Measurements from ENCODE around the gene LBX1.
"Not testable (repeated sequence)": the region's sequence is repeated elsewhere in the genome, so short reads cannot be mapped to it uniquely, and the experiment has no call there.

Gene LBX1

DNA sequence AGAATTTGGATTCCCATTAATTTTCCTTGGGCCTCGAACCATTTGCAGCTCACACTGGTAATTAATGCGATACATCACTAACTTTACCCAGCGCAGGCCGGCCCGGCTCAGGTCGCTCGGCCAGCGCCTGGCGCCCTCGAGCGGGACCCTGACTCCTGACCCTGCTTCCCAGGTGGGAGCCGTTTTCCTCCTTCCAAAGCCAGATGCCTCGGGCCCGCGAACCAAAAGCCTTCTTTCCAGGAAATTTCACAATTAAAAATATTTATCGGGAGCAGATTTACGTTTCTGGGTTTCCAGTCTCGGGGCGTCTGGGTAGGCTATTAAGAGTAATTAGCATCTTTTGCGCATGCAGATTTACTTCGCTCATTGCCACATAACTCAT lies 12.2 kb downstream of the LBX1 start:
- H3K9ac ChIP-seq (ENCODE audit: low read depth, low read length), result peak overlapping the region; percentile 1; the same call in 1 of the 2 replicates
- peaks cover 18% of the 10 kb centered on the region; the same call in 1 of the 2 replicates for H3K4me1 ChIP-seq (ENCODE audit: insufficient read depth, low read length)
- H3K36me3 ChIP-seq (ENCODE audit: insufficient read depth, low read length), result no peaks in the 10 kb centered on the region
- H3K9me3 ChIP-seq (ENCODE audit: control insufficient read depth, insufficient read depth, low read length), result no peaks in the 10 kb centered on the region

DNA sequence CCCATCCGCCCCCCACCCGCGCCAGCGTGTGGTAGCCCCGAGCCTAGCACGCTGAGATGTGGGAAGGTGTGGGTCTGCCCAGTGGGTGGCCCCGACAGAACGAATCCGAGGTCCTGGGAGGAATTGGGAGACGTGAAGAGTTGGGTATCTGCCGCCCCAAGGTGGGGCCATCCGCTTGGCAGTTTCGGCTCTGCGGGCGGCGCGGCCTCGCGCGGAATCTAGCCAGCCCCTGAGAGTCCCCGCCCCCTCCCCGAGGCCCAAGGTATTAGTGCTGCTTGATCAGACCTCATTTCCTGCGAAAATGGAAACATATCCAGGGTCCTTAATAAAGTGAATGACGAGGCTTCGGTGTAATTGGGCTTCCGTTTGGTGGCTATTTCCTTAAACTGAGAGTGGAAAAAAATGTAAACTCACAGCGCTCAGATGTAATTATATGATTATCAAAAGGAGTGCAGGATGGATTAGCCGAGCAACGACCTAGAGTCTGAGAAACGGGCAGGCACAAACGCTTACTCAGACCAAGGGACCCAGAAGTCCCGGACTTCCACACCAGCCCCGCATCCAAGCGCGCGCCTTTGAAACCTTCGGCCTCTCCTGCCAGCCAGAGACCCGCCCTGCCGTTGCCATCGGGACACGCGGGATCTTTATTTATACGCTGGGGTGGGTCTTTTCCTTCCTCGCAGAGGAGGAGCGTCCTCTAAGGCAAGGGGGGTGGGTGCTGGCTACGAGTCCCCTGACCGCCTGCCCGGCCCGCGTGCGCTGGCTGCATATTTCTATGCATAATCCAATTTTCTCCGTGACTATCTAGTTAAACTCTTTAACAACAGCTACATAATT lies 12.8 kb downstream of the LBX1 start:
- H3K36me3 ChIP-seq (ENCODE audit: insufficient read depth, low read length), result no peaks in the 10 kb centered on the region

DNA sequence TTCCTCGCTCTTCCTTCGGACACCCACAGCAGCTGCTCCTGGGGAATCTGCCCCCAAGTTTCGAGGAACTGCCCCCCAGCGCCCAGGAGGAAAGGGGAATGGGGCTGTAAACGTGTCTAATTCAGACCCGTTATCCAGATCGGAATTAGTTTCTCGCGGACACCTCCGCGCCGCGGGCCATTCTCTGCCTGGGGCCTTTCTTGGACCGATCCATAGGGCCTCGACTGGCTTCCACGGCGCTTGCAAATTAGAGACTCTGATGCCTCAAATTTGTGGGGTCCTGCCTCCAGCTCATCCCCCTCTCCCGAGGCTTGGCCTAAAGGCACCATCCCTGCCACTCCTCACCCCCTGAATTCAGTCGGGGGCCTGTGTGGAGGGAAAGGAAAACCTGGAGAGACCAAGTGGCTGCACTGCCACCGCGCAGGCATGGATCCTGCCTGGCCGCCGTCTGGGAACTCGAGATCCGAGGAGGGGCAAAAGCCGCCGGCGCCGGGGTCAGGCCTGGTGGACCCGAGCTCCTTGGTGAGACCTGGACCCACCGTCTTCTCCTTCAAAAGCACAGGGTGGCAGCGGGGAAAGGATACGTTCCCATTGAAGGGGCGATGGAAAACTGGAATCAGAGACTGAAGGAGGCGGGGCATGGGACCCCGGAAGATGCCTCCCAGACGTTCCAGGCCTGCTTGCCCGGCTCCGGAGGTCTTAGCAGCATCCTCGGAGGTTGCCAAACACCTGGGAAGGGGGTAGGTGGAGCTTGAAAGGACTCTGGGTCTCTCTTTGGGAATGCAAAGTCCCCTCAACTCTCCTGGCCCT lies 13.7 kb downstream of the LBX1 start:
- no peak overlapping the region for H3K9ac ChIP-seq (ENCODE audit: low read depth, low read length)

More for the DNA sequence above, 12.8 kb downstream of the LBX1 start:
- peaks cover 15% of the 10 kb centered on the region; the same call in 1 of the 2 replicates for H3K4me1 ChIP-seq (ENCODE audit: insufficient read depth, low read length)
- no peaks in the 10 kb centered on the region for H3K9me3 ChIP-seq (ENCODE audit: control insufficient read depth, insufficient read depth, low read length)
- peak overlapping the region; percentile 1; the same call in 1 of the 2 replicates for H3K9ac ChIP-seq (ENCODE audit: low read depth, low read length)

DNA sequence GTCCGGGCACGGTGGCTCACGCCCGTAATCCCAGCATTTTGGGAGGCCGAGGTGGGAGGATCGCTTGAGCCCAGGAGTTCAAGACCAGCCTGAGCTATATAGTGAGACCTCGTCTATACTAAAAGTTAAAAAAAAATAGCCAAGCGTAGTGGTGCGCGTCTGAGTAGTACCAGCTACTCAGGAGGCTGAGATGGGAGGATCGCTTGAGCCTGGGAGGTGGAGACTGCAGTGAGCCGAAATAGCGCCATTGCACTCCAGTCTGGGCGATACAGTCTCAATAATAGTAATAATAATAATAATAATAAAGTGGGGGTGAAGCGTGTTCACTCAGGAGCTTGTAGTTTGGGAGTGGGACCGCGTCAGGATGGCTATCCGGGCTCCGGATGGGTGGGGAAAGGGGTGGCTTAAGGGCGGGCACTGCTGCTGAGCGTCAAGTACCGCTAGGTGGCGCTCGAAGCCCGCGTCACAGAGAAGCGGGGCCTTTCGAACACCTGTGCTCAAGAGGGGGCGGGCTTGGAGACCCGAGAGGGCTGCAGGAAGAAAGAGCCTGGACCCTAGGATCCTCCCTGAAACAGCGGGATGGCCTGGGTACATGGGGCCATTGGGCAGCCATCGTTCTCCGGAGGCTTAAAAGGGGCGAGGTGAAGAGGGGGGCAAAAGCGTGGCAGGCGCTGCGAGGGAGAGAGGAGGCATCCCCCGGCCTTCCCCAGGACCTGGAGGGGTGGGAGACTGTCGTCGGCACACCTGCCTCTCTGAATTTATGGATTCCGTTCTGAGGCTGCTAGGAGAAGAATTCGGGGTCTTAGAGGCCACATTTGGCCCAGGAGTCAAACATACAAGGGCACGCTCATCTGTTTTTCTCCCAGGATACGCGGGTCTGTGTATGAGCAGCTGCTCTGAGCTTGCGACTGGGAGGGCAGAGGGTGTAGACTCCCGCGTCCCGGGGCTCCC lies 14.5 kb downstream of the LBX1 start:
- Histone ChIP-seq H3K36me3 (ENCODE audit: insufficient read depth, low read length) (no peaks in the 10 kb centered on the region), H3K9ac (ENCODE audit: low read depth, low read length) (no peak overlapping the region; the same call in 1 of the 2 replicates), H3K4me1 (ENCODE audit: insufficient read depth, low read length) (peaks cover 10% of the 10 kb centered on the region; the same call in 1 of the 2 replicates), H3K9me3 (ENCODE audit: control insufficient read depth, insufficient read depth, low read length) (no peaks in the 10 kb centered on the region)

More for the DNA sequence above, 13.7 kb downstream of the LBX1 start:
- Histone ChIP-seq H3K9me3 (ENCODE audit: control insufficient read depth, insufficient read depth, low read length) (no peaks in the 10 kb centered on the region), H3K4me1 (ENCODE audit: insufficient read depth, low read length) (peaks cover 10% of the 10 kb centered on the region; the same call in 1 of the 2 replicates), H3K36me3 (ENCODE audit: insufficient read depth, low read length) (no peaks in the 10 kb centered on the region)

DNA sequence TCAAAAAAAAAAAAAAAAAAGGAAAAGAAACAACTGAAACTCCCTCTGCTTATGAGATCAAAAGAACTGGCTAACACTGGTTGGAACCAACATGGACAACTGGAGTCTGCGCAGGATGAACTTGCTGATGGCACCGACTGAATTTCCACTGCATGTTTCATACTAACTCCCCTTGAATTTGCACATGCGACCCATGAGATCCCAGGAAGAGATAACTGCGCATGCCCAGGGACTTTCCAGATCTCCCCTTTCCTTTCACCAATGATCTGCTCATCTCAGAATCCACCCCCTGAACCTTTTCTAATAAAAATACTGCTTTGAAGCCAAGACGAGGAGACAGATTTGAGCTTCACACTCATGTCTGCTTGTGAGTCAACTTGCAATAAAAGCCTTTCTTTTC lies 20.7 kb downstream of the LBX1 start:
- H3K36me3 ChIP-seq (ENCODE audit: insufficient read depth, low read length), result no peaks in the 10 kb centered on the region
- no peaks in the 10 kb centered on the region for H3K4me1 ChIP-seq (ENCODE audit: insufficient read depth, low read length)
- no peak overlapping the region for H3K9ac ChIP-seq (ENCODE audit: low read depth, low read length)
- no peaks in the 10 kb centered on the region for H3K9me3 ChIP-seq (ENCODE audit: control insufficient read depth, insufficient read depth, low read length)

DNA sequence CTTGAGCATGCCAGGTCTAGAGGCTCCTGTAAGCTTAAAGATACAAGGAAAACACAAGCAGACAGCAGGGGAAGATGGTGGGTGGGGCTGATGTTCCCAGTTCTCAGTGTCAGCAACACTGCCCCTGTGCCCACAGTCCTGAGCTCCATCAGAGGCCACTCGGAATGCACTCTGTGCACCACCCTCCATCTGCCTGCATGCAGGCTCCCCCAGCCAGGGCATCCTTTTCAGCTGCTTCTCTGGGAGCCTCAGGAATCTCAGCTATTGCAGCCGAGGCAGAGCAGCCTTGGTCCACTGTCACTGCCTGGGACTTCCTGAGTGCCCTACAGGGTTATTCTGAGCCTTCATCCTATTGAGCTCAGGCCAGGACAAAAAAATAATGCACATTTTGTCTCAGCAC lies 22.2 kb downstream of the LBX1 start:
- Histone ChIP-seq H3K4me1 (ENCODE audit: insufficient read depth, low read length) (no peaks in the 10 kb centered on the region), H3K9ac (ENCODE audit: low read depth, low read length) (no peak overlapping the region), H3K9me3 (ENCODE audit: control insufficient read depth, insufficient read depth, low read length) (no peaks in the 10 kb centered on the region), H3K36me3 (ENCODE audit: insufficient read depth, low read length) (no peaks in the 10 kb centered on the region)

DNA sequence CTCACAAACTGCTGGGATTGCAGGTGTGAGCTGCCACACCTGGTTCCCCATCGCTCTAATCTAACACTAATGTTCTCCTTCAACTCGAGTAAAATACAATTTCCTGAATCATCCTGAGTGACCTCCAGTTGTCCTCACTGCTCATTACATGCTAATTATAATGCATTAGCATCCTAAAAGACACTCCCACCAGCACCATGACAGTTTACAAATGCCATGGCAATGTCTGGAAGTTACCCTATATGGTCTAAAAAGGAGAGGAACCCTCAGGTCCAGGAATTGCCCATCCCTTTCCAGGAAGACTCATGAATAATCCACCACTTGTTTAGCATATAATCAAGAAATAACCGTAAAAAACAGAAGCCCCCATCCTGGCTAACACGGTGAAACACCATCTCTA lies 26.6 kb downstream of the LBX1 start:
- not testable (repeated sequence) for H3K9ac ChIP-seq (ENCODE audit: low read depth, low read length); H3K9me3 ChIP-seq (ENCODE audit: control insufficient read depth, insufficient read depth, low read length); H3K4me1 ChIP-seq (ENCODE audit: insufficient read depth, low read length); H3K36me3 ChIP-seq (ENCODE audit: insufficient read depth, low read length)

DNA sequence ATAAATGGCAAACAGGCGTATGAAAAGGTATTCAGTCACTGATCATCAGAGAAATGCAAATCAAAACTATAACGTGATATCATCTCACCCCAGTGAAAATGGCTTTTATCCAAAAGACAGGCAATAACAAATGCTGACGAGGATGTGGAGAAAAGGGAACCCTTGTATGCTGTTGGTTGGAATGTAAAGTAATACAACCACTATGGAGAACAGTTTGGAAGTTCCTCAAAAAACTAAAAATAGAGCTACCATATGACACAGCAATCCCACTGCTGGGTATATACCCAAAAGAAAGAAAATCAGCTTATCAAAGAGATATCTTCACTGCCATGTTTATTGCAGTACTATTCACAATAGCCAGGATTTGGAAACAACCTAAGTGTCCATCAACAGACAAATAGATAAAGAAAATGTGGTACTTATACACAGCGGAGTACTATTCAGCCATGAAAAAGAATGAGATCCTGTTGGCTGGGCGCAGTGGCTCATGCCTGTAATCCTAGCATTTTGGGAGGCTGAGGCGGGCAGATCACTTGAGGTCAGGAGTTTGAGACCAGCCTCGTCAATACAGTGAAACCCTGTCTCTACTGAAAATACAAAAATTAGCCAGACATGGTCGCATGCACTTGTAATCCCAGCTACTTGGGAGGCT lies 30.8 kb downstream of the LBX1 start:
- not testable (repeated sequence) for H3K4me1 ChIP-seq (ENCODE audit: insufficient read depth, low read length); H3K36me3 ChIP-seq (ENCODE audit: insufficient read depth, low read length); H3K9ac ChIP-seq (ENCODE audit: low read depth, low read length); H3K9me3 ChIP-seq (ENCODE audit: control insufficient read depth, insufficient read depth, low read length)

DNA sequence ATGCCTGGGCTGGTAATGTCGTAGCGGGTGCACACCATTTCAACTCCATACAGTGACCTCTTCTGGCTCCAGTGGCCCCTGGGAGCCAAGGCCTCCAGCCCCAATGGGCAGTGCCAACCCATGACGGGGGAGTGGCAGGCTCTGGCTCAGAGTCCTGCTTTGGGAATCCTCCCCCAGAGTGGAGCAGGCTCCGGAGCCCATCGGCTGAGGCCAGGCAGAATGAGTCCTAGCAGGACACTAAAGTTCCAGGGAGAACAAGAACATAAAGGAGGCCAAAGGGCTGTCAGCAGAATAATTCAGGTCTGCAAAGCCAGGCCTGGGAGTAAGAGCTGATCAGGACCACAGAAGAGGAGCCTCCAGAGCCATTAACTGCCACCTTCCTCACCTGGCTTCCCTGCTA lies 33.3 kb downstream of the LBX1 start:
- H3K4me1 ChIP-seq (ENCODE audit: insufficient read depth, low read length), result peaks cover 4% of the 10 kb centered on the region; the same call in 1 of the 2 replicates

DNA sequence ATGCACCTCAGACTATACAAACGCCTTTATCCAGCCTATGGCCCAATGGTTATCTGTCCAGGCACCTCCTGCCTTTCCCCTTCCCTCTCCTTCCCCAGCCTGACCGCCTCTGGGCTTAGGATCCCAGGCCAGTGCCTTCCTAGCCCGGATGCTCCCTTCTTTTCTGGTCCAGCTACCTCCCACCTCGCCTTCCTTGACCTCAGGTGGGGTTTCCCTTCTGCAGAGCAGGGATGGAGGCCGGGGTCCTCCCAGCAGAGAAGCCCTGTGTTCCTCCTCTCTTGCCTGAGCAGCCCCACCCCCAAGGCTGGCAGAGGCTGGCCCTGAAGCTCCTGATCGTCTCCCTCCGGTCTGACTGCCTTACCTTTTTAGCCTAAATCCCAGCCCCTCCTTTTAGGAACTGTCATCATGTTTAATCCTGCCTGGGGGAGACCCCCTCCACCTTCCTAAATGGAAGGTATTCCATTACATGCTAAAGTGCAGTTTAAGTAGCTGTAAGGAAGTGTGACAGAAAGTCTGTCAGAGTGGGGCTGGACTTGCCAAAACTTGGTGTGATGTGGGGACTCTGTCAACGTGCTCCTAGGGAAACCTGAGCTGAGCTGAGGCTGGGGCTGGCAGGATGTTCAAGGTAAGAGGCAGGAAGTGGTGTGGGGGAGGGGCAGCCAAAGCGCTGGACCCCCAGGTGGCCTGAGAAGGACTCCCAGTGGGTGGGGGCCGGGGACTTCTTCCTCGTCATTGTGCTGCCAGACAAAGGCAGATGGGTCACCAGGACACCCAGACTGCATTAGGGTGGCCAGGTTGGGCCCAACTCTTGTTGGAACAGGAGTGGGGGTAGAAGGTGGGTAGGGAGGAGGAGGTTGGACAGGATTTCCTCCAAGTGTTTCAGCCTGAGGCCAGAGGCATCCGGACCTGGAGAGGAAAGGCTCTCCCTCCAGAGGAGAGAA lies 39.5 kb downstream of the LBX1 start:
- H3K9ac ChIP-seq (ENCODE audit: low read depth, low read length), result no peak overlapping the region
- H3K4me1 ChIP-seq (ENCODE audit: insufficient read depth, low read length), result peaks cover 20% of the 10 kb centered on the region

More for the DNA sequence above, 33.3 kb downstream of the LBX1 start:
- Histone ChIP-seq H3K9me3 (ENCODE audit: control insufficient read depth, insufficient read depth, low read length) (no peaks in the 10 kb centered on the region), H3K36me3 (ENCODE audit: insufficient read depth, low read length) (no peaks in the 10 kb centered on the region), H3K9ac (ENCODE audit: low read depth, low read length) (no peak overlapping the region)

DNA sequence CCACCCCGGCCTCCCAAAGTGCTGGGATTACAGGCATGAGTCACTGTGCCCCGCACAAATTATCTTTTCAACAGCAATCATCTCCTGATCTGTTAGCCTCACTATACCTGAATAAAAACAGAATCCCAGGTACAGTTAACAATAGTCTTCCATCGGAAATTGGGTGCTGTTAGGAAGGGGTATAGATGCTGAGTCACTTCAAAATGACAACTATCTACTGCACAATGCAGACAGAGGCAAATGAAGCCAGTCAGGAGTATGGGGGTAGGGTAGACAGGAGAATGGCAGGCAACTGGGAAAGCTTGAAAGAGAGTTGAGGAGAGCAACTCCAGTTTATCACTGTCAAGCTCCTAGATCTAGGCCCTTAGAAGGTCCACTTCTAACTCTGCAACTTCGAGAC lies 40.3 kb downstream of the LBX1 start:
- H3K9me3 ChIP-seq (ENCODE audit: control insufficient read depth, insufficient read depth, low read length), result no peaks in the 10 kb centered on the region
- H3K9ac ChIP-seq (ENCODE audit: low read depth, low read length), result no peak overlapping the region

More for the DNA sequence above, 39.5 kb downstream of the LBX1 start:
- no peaks in the 10 kb centered on the region for H3K36me3 ChIP-seq (ENCODE audit: insufficient read depth, low read length)
- H3K9me3 ChIP-seq (ENCODE audit: control insufficient read depth, insufficient read depth, low read length), result no peaks in the 10 kb centered on the region

DNA sequence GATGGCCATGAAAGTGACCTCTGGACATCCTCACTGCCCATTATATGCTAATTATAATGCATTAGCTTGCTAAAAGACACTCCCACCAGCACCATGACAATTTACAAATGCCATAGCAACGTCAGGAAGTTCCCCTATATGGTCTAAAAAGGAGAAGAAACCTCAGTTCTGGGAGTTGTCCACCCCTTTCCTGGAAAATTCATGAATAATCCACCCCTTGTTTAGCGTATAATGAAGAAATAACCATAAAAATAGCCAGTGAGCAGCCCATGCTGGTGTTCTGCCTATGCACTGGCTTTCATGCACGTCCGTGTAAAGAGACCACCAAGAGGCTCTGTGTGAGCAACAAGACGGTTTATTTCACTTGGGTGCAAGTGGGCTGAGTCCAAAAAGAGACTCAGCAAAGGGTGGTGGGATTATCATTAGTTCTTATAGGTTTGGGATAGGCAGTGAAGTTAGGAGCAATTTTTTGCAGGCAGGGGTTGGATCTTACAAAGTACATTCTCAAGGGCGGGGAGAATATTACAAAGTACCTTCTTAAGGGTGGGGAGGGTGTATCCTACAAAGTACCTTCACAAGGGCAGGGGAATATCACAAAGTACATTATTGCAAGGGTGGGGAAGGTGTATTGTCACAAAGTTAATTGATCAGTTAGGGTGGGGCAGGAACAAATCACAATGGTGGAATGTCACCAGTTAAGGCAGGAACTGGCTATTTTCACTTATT lies 45.6 kb downstream of the LBX1 start:
- Histone ChIP-seq H3K36me3 (ENCODE audit: insufficient read depth, low read length) (no peaks in the 10 kb centered on the region), H3K9me3 (ENCODE audit: control insufficient read depth, insufficient read depth, low read length) (no peaks in the 10 kb centered on the region; the same call in 1 of the 2 replicates), H3K9ac (ENCODE audit: low read depth, low read length) (no peak overlapping the region), H3K4me1 (ENCODE audit: insufficient read depth, low read length) (peaks cover 8% of the 10 kb centered on the region)

More for the DNA sequence above, 40.3 kb downstream of the LBX1 start:
- H3K4me1 ChIP-seq (ENCODE audit: insufficient read depth, low read length), result peaks cover 20% of the 10 kb centered on the region
- no peaks in the 10 kb centered on the region for H3K36me3 ChIP-seq (ENCODE audit: insufficient read depth, low read length)

Measured in ES-I3 (cell line).